ENCODE results near the gene FOXN1.
"Not testable (repeated sequence)": the region's sequence is repeated elsewhere in the genome, so short reads cannot be mapped to it uniquely, and the experiment has no call there.

FOXN1 gene

DNA sequence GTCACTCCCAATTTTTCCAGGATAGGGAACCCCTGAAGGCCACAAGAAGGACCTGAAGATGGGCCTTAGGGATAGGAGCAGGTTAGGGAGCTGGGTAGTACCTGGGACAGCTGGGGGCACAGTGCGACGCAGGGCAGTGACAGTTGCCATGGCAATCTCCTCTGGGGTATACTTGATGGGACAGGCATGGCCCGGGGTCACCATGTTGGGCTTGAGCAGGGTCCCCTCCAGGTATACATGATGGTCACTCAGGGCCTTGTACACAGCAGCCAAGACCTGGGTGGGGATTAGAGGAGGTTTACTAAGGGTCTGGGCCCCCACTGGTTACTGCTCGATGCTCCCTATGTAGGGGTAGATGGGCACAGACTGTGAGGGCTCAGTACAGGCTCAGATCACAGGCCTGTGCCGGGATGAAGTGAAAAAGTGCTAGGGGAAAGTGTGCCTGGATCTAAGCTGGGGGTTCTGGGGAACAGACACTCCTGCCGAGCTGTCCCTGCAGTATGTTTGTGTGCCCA lies 67.9 kb downstream of the FOXN1 start:
- DNase-seq (ENCODE audit: low read depth, low spot score), result no peak

DNA sequence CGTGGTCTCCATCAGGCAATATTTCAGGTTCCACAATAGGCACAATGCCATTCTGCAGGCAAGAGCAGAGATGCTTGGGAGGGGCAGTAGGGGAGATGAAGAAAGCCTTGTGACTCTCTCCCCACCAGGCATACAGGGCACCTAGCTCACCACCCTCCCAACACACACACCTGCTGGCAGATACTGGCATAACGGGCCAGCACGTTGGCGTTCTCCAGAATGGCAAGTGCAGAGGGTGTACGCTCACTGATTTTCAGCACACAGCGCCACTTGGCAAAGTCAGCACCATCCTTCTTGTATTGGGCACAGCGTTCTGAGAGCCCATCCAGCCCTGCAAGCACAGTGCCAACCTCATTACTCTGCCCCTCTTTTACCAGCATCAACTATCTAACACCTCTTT lies 68.4 kb downstream of the FOXN1 start:
- no peak for DNase-seq (ENCODE audit: low read depth, low spot score)

DNA sequence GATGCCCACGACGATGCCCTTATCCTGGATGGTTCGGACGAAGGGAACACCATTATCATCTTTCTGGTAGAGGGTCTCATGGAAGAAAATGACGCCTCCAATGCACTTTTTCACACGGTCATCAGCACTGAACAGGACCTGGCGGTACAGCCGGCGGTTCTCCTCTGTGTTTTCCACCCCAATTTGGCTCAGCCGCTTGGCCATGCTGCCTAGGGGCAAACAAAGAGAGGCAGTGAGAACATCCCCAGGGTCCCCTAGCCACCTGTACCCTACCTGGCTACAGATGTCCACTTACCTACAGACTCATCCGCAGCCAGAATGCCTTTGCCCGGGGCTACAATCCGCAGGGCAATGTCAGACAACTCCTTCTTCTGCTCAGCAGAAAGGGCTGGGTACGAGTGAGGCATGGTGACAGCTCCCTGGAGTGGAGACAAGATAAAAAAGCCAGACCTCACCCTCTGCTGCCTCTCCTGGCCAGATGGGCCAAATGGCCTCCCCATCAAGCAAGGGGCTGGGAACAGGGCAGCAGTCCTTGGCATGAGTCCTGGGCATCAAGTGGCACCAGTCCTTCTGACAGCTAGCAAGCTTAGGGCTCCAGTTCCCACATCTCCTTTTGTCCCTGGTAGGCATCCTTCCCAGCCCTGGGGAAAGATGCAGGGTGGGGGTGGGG lies 69.1 kb downstream of the FOXN1 start:
- no peak for DNase-seq (ENCODE audit: low read depth, low spot score)

DNA sequence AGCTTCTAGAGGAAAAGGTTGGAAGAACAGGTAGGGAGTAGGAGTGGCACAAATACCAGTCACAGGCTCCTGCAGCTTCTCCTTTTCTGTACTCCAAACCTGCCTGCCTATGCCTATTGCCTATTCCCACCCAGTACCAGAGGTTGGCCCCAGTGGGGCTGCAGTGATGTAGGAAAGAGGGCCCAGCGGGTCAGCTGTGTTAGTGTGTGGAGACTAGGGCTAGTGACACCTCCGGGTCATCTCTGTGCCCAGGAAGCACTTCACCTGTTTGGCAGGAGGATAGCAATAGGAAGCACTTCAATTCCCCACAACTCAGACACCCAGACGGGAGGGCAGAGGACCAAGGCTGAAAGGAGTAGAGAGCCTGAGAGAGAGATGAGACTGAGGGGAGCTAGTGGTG lies 69.9 kb downstream of the FOXN1 start:
- DNase-seq (ENCODE audit: low read depth, low spot score), result not testable (repeated sequence)

DNA sequence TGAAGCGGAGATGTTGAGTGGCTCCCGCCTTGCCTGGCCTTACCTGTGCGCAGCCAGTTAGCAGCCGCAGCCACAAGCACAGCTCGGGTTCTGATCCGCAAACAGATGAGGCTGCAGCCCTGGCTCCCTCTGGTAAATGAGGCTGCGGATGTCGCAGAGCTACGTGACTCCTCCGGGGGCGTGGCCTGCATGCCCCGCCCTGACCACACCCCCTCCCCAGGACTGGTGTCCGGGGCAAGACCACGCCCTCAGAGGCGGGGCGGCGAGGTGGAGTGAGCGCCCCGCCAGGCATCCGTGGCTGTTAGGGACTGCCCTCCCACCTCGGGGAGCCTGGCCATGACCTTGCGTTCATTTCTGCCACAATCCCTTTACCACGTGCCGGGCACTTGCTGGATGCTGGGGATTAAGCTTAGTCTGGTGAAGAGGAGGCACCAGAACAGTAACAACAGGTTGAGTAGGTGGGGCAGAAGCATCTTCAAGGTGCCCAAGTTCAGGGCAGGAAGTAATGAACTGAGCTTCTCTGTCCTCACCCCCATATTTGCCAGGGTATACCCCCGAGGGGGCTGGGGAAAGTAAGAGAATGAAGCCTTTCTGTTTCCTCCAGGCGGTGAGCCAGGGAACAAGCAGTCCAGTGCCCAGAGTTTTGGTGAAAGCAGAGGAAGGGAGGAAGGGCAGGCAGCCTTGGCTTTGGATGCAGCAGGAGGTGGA lies 70.8 kb downstream of the FOXN1 start, which contains the start of gene ALDOC:
ALDOC (minus strand) TSS at position 138 of the 708 bp plus-strand sequence. CDS start 1,363 bp downstream, outside the sequence.
- DNase-seq (ENCODE audit: low read depth, low spot score), result peak; percentile 93

DNA sequence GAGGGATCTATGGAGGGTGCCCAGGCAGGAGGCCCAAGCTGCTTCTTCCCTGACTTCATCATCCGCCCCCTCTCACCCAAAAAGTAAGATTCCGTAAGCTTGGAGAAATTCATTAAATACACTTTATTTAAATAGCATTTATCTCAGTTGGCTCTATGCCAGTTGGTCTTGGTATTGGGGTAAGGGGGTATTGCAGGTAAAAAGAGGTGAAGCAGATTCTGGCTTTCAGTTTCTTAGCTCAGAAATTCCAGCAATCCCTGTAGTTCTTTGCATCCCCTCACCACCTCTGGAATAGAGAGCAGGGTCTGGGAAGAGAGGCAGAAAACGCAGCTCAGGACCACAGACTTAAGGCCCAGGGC lies 71.3 kb downstream of the FOXN1 start:
- no peak for DNase-seq (ENCODE audit: low read depth, low spot score)

DNA sequence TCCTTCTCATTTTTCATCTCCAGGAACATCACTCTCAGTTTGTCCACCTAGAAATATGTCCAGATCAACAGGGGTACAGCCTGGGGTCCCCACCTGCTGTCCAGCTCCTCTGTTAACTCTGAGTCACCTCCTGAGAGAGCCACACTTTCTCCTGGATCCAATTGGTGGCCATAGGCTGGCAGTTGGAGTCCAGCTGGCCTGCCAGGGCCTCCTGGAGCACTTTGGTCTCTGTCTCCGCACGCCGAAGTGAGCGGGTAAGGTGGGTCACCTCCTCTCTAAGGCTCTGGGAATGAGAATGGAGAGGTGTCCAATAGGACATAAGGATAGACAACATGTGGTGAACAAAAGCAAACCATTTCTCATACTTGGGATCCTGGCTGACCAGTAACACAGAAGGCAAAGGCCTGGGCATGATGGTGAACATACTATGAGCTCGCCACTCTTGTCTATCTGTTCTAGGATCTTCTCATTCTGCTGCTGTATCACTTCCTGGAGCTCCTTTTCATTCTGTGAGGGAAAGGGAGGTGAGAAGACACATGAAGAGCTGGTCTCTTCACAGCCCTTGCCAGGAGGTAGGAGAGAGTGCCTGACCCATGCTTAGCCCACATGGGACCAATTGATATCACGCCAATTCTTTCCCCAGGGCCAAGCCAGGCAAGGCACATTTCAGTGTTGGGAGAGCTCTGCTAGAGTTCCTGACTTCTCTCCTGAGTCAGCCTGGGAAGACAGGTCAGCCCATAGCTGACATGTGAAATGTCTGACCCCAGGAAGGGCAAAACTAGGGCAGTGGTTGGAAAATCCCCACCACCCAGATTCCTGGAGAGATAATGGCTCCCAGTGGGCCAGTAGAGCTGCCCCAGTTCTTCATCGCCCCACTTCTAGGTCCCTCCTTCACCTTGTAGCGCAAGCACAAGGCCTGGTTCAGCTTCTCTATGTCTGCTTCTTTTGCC lies 72.4 kb downstream of the FOXN1 start:
- no peak for DNase-seq (ENCODE audit: low read depth, low spot score)

DNA sequence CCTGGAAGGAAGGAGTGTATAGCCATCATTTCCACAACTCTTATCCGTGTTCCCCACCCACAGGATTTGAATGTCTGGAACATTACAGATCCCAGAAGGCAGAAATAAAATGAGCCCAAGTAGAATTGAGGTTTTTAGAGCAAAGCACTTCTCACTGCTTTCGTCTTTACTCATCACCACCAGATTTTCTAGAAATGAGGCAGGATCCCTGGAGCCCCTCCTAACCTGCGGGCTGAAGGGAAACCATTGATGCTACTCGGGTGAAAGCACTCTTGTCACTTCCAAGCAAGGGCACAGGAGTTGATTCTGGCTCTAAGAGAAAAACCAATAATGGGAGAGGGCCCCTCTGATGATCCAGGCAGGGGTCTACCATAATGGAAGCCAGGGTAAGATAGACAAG lies 73.4 kb downstream of the FOXN1 start:
- no peak for DNase-seq (ENCODE audit: low read depth, low spot score)

DNA sequence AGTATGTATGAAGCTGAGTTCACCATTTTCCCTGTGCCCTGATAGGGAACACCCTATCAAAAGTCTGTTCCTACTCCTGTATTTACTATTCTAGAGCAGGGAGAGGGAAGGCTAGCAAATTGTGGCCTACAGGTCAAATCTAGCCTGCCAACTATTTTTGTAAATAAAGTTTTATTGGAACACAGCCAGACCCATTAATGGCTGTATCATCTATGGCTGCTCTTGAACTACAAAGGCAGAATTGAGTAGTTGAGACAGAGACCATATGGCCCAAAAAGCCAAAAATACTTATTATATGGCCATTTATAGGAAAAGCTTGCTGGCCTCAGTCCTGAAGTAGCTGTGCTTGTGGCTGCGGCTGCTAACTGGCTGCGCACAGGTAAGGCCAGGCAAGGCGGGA lies 74.8 kb downstream of the FOXN1 start:
- no peak for DNase-seq (ENCODE audit: low read depth, low spot score)

DNA sequence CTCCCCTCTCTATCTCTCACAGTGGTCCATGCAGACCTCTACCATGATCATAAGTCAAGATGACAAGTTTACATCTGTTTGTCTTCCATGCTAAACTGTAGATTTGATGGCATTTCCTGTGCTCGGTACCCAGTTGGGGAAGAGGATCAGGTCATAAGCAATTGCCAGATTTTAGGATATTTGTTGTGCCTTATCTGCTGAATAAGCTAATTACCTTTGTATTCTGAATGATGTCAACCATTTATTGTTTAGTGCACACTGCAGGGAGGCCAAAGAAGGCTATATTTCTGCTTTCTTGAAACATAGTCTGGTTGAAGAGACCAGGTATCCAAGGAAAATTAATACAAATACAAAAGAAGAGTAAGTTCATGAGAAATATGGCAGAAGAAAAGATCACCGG lies 76.4 kb downstream of the FOXN1 start:
- DNase-seq (ENCODE audit: low read depth, low spot score), result no peak

DNA sequence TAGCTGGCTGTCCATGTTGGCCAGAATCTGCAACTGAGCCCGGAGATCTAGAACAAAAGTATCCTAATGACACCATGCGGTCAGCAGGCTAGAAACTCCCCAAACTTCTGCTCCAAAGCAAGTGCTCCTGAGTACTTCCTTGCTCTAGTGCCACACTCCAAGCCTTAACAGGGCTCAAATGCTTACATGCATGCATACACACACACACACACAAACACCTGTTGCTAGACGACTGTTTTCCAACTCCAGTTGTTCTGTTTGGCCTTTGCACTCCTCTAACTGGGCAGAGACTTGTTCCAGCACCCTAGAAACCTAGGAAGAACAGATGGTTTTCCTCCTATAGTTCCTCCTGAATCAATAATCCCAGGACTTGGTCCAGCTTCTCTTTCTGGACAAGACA lies 78.3 kb downstream of the FOXN1 start:
- no peak for DNase-seq (ENCODE audit: low read depth, low spot score)

DNA sequence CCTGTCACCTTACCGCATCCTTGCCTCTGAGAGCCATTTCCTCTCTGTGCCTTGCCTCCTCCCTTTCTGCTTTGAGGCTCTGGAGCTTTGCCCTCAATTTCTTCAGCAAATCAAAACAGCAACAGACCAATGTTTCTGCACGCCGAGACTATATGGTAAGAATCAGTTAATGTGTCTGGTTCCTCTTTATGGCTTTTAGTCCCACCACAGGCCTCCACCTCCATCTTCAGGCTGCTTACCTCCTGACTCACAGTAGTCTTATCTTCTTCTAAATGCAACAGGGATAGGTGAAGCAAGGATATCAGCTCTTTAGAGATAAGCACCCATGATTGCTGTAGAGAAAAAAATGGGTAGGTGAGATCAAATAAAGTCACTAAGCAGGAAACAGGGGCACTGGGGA lies 79.7 kb downstream of the FOXN1 start:
- DNase-seq (ENCODE audit: low read depth, low spot score), result no peak
